HL-60 (cell line): ENCODE measurements around the gene CA5B.

Experiments
- DNase-seq, 2 experiments: peaks; one replicate each; pipeline ENCODE4 v3.0.0-alpha.2; 2010 to 2020; ENCODE audit warnings: low read depth in 1 of 2, low spot score in 1 of 2
- H3K27ac ChIP-seq: fragments of 250-450 bp; sonication (Bioruptor Pico); replicated peaks from 2 replicates; pipeline ENCODE4 v1.5.1; 2020; ENCODE audit warnings: mild to moderate bottlenecking, moderate library complexity
- H3K27me3 ChIP-seq: fragments of 250-450 bp; sonication (Bioruptor Pico); 2 replicates; pipeline ENCODE4 v1.5.1; 2021; ENCODE audit warnings: mild to moderate bottlenecking, moderate library complexity; ENCODE audit not compliant: insufficient read depth, poor library complexity, severe bottlenecking
- H3K4me3 ChIP-seq: replicated peaks from 2 replicates; pipeline ENCODE4 v1.5.1; 2011; ENCODE audit warnings: mild to moderate bottlenecking, control low read depth, low read length; ENCODE audit not compliant: insufficient read depth
- GABPA ChIP-seq: IDR thresholded peaks from 2 replicates; pipeline ENCODE4 v1.6.1; 2012; ENCODE audit warnings: low read depth
- POLR2AphosphoS5 ChIP-seq: IDR thresholded peaks from 2 replicates; pipeline ENCODE4 v1.6.1; 2012; ENCODE audit warnings: low read depth
- REST ChIP-seq: IDR thresholded peaks from 2 replicates; pipeline ENCODE4 v1.6.1; 2012; ENCODE audit warnings: low read depth; ENCODE audit not compliant: insufficient replicate concordance
- SPI1 ChIP-seq: IDR thresholded peaks from 2 replicates; pipeline ENCODE4 v1.6.1; 2012; ENCODE audit warnings: low read depth, mild to moderate bottlenecking, borderline replicate concordance
- TF ChIP-seq, protein P1 (sequence below): IDR thresholded peaks from one replicate; pipeline ENCODE4 v1.5.1; 2011; ENCODE audit warnings: low read length, control low read depth, inconsistent platforms; ENCODE audit not compliant: insufficient read depth

The CA5B gene

DNA sequence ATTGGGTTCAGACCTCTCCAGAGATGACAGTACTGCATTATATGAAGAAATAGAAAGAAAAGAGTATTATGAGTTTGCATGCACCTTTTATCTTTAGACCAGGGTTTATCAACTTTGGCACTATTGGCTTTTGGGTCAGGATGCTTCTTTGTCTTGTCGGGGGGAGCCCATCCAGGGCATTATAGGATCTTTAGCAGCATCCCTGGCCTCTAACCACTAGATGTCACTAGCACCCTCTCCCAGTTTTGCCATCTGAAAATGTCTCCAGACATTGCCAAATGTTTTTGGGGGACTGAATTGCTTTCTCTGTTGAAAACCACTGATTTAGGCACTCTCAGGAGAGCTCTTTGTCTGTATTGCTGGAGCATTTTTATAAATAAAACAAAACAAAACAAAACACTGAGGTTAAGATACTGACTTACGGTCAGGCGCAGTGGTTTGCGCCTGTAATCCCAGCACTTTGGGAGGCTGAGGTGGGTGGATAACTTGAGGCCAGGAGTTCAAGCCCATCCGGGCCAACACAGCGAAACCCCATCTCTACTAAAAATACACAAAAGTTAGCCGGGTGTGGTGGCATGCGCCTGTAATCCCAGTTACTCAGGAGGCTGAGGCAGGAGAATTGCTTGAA lies 23.6 kb downstream of the CA5B start:
- Histone ChIP-seq H3K27me3 (no peaks in the 10 kb centered on the region), H3K4me3 (no peak overlapping the region), H3K27ac (no peak overlapping the region)
- DNase-seq, result peak in 1 of 2 experiments; percentile 52
- TF ChIP-seq, protein P1, sequence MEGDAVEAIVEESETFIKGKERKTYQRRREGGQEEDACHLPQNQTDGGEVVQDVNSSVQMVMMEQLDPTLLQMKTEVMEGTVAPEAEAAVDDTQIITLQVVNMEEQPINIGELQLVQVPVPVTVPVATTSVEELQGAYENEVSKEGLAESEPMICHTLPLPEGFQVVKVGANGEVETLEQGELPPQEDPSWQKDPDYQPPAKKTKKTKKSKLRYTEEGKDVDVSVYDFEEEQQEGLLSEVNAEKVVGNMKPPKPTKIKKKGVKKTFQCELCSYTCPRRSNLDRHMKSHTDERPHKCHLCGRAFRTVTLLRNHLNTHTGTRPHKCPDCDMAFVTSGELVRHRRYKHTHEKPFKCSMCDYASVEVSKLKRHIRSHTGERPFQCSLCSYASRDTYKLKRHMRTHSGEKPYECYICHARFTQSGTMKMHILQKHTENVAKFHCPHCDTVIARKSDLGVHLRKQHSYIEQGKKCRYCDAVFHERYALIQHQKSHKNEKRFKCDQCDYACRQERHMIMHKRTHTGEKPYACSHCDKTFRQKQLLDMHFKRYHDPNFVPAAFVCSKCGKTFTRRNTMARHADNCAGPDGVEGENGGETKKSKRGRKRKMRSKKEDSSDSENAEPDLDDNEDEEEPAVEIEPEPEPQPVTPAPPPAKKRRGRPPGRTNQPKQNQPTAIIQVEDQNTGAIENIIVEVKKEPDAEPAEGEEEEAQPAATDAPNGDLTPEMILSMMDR, result peak; percentile 27
- no peak for TF ChIP-seq GABPA

- H3K27me3 ChIP-seq, result no peaks in the 10 kb centered on the region
- TF ChIP-seq, protein P1, result no peak
- TF ChIP-seq POLR2AphosphoS5, result no peak
- no peak for TF ChIP-seq GABPA
- TF ChIP-seq SPI1, result no peak
- TF ChIP-seq REST, result no peak
- H3K4me3 ChIP-seq, result no peak overlapping the region
- DNase-seq, result no peak
- H3K27ac ChIP-seq, result no peak overlapping the region
Measured at GRCh38 chrX:15769300-15769954, 31.4 kb downstream of the CA5B start.

- Histone ChIP-seq H3K4me3 (no peak overlapping the region; the same call in 1 of the 2 replicates), H3K27me3 (no peaks in the 10 kb centered on the region), H3K27ac (peak overlapping the region; percentile 49)
- TF ChIP-seq, protein P1, result no peak
- TF ChIP-seq REST (no peak), SPI1 (no peak), GABPA (no peak), POLR2AphosphoS5 (no peak)
- DNase-seq, result no peak
Measured at GRCh38 chrX:15781961-15782699, 44.1 kb downstream of the CA5B start.
